HG02973 (cell line): ENCODE data around the gene INPPL1.
"Not testable (repeated sequence)": the region's sequence is repeated elsewhere in the genome, so short reads cannot be mapped to it uniquely, and the experiment has no call there.

Experiments
- ATAC-seq: cut with Tn5 transposase; IDR thresholded peaks from one replicate; pipeline ENCODE4 v1.9.1; 2021; ENCODE audit warnings: moderate library complexity; ENCODE audit not compliant: unreplicated experiment

The INPPL1 gene

GRCh38 chr11:72243173-72244059 is 18.8 kb downstream of the INPPL1 start:
- ATAC-seq: no peak

GRCh38 chr11:72244060-72244360 is 19.4 kb downstream of the INPPL1 start, which contains the start of gene PHOX2A:
PHOX2A (minus strand) TSS chr11:72244176; CDS start chr11:72244004, 172 bp downstream.
- ATAC-seq: no peak

- ATAC-seq: no peak
Observed at GRCh38 chr11:72244361-72245262, 20.0 kb downstream of the INPPL1 start.

- ATAC-seq: no peak
Observed at GRCh38 chr11:72245263-72245816, 20.8 kb downstream of the INPPL1 start.

GRCh38 chr11:72247584-72247983 is 23.0 kb downstream of the INPPL1 start:
- no peak for ATAC-seq

- ATAC-seq: no peak
Observed at GRCh38 chr11:72249961-72250360, 25.4 kb downstream of the INPPL1 start.

- ATAC-seq: no peak
Observed at GRCh38 chr11:72250661-72251464, 26.3 kb downstream of the INPPL1 start.

- ATAC-seq: no peak
Observed at GRCh38 chr11:72251614-72252013, 27.0 kb downstream of the INPPL1 start.

GRCh38 chr11:72253392-72253791 is 28.8 kb downstream of the INPPL1 start:
- no peak for ATAC-seq

GRCh38 chr11:72254299-72254993 is 29.9 kb downstream of the INPPL1 start:
- no peak for ATAC-seq

- ATAC-seq: no peak
Observed at GRCh38 chr11:72257570-72257969, 33.0 kb downstream of the INPPL1 start.

- ATAC-seq: no peak
Observed at GRCh38 chr11:72259490-72259889, 34.9 kb downstream of the INPPL1 start.

- no peak for ATAC-seq
Observed at GRCh38 chr11:72260574-72260973, 36.0 kb downstream of the INPPL1 start.

GRCh38 chr11:72263361-72263760 is 38.8 kb downstream of the INPPL1 start:
- ATAC-seq: no peak

GRCh38 chr11:72265951-72266350 is 41.4 kb downstream of the INPPL1 start:
- no peak for ATAC-seq

GRCh38 chr11:72266960-72267359 is 42.4 kb downstream of the INPPL1 start:
- not testable (repeated sequence) for ATAC-seq

GRCh38 chr11:72267956-72268617 is 43.5 kb downstream of the INPPL1 start:
- no peak for ATAC-seq

- no peak for ATAC-seq
Observed at GRCh38 chr11:72271980-72272379, 47.4 kb downstream of the INPPL1 start.

GRCh38 chr11:72274435-72274834 is 49.9 kb downstream of the INPPL1 start:
- ATAC-seq: no peak

- ATAC-seq: no peak
Observed at GRCh38 chr11:72278905-72279304, 54.3 kb downstream of the INPPL1 start.
